GM12874 (cell line): ENCODE measurements around the gene POMT1.

Source experiments
- TF ChIP-seq, protein P1 (sequence below): IDR thresholded peaks from 2 replicates; pipeline ENCODE4 v1.5.1; 2011; ENCODE audit warnings: low read depth, mild to moderate bottlenecking, control low read depth, low read length, moderate library complexity; ENCODE audit not compliant: insufficient read depth

POMT1 gene

GRCh38 chr9:131567910-131568309, 65.2 kb downstream of the POMT1 start:
- TF ChIP-seq, protein P1, sequence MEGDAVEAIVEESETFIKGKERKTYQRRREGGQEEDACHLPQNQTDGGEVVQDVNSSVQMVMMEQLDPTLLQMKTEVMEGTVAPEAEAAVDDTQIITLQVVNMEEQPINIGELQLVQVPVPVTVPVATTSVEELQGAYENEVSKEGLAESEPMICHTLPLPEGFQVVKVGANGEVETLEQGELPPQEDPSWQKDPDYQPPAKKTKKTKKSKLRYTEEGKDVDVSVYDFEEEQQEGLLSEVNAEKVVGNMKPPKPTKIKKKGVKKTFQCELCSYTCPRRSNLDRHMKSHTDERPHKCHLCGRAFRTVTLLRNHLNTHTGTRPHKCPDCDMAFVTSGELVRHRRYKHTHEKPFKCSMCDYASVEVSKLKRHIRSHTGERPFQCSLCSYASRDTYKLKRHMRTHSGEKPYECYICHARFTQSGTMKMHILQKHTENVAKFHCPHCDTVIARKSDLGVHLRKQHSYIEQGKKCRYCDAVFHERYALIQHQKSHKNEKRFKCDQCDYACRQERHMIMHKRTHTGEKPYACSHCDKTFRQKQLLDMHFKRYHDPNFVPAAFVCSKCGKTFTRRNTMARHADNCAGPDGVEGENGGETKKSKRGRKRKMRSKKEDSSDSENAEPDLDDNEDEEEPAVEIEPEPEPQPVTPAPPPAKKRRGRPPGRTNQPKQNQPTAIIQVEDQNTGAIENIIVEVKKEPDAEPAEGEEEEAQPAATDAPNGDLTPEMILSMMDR, result no peak
